Fibroblast of pulmonary artery (primary cell): Measurements from ENCODE around the gene CDC42BPA.

ENCODE experiments used
- DNase-seq: peaks from one replicate; pipeline ENCODE4 v3.0.0-alpha.2; 2010; ENCODE audit warnings: low read depth
- H3K4me3 ChIP-seq: replicated peaks from 2 replicates; pipeline ENCODE4 v1.5.1; 2011; ENCODE audit warnings: low read depth, mild to moderate bottlenecking, control low read depth, low read length, moderate library complexity
- TF ChIP-seq, protein P1 (sequence below): IDR thresholded peaks from 2 replicates; pipeline ENCODE4 v1.5.1; 2011; ENCODE audit warnings: mild to moderate bottlenecking, control low read depth, low read length, inconsistent platforms; ENCODE audit errors: missing control alignments

CDC42BPA gene

DNA sequence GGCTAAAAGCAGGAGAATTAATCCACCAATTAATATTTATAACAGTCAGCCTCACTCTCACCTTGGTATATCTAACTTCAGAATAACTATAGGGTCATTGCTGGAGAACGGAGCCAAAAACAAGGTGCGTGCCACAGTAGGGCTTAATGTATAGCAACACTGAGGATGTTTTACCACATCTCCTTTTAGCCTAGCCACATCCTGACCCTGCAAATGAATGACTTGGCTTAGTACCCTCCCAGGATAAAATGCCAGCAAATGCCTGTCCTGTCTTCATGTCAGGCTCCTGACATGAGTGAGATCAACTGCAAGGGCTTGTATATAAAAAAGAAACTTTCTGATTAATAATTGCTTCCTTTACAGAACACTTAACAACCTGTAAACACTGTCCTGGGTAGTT lies 2.7 kb upstream of the CDC42BPA start:
- DNase-seq = no peak
- TF ChIP-seq, protein P1, sequence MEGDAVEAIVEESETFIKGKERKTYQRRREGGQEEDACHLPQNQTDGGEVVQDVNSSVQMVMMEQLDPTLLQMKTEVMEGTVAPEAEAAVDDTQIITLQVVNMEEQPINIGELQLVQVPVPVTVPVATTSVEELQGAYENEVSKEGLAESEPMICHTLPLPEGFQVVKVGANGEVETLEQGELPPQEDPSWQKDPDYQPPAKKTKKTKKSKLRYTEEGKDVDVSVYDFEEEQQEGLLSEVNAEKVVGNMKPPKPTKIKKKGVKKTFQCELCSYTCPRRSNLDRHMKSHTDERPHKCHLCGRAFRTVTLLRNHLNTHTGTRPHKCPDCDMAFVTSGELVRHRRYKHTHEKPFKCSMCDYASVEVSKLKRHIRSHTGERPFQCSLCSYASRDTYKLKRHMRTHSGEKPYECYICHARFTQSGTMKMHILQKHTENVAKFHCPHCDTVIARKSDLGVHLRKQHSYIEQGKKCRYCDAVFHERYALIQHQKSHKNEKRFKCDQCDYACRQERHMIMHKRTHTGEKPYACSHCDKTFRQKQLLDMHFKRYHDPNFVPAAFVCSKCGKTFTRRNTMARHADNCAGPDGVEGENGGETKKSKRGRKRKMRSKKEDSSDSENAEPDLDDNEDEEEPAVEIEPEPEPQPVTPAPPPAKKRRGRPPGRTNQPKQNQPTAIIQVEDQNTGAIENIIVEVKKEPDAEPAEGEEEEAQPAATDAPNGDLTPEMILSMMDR = no peak
- H3K4me3 ChIP-seq = no peak overlapping the region

DNA sequence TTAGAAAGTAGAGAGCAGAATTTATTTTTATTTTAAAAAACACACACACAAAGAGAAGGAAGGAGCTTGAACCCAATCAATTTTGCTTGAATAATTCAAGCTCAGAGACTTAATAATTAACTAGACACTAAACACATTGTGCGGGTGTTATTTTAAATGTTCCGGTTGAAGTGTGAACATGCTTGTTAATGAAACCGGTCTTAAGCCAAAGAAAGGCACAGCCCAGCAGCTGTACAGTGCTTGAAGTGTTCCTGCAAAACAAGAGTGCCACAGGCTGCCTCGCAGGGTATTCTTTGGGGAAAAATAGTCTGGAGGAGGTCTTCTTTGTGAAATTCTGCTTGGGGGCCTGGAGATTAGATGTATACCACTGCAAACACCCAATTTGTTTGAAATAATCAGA lies 2.2 kb upstream of the CDC42BPA start:
- TF ChIP-seq, protein P1 = no peak
- DNase-seq = no peak
- no peak overlapping the region for H3K4me3 ChIP-seq

- H3K4me3 ChIP-seq = peak overlapping the region; percentile 76
- DNase-seq = peak; percentile 59
- TF ChIP-seq, protein P1 = no peak
Measured at GRCh38 chr1:227318853-227319607, 738 bp upstream of the CDC42BPA start.

DNA sequence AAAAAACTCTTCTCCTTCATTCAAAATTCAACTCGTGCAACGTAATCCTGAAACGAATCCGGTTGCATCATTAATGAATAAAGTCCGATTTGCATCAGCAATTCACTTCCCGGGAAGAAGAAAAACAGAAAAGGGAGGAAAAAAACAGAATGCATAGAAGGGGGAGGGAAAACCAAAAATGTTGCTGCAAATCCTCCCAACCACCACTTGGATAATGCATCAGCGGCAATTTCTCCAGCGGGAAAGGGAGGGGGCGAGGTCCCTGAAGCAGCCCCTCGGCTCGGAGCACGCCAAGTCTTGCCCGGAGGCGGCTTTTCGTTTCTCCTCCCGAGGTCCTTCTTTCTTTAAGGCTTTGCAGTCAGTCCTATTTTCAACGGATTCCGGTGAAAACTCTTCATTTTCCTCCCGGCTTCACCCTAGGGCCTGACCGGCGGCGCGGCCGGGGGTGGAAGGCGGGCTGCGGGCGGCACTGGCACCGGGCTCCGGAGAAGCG lies 723 bp downstream of the CDC42BPA start:
- DNase-seq = peak; percentile 80
- TF ChIP-seq, protein P1 = peak; percentile 19
- peak overlapping the region; percentile 76 for H3K4me3 ChIP-seq

DNA sequence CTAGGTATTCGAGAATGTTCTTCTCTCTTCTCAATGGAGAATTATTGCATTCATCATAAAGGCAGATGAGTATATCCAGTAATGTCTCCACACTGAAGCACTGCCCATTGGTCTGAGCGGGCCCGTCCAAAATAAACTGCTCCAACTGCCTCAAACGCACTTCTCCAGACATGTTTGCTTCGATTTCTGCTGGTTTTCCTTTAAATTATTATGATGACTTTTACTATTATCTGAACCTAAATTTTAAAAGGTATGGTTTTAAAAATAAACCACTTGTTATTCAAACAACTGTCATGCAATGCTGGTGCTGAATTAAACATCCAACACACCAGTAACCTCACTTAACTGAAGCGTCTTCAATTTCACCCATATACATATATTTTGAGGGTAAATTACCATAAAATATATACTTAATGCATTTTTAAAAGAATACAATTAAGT lies 1.3 kb downstream of the CDC42BPA start:
- peak overlapping the region; percentile 76 for H3K4me3 ChIP-seq
- TF ChIP-seq, protein P1 = no peak
- DNase-seq = peak; percentile 35

DNA sequence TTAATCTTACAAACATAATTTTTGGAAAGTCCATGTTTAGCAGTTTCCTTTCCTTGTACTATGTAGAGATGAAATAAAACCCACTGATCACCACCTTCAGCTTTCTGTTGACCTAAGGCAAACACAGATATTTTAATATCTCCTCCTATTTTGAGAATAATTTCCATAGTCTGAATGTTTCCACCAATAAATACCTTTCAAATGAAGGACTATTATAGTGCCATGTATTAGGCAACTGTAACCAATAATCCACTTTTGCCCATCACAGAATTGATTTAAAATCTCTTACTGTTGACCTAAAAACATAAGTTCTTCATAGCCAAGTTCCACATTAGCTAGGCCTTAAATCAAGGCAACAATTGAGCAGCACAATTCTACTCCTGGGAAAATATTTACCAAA lies 1.8 kb downstream of the CDC42BPA start:
- H3K4me3 ChIP-seq = peak overlapping the region; percentile 76
- no peak for DNase-seq
- TF ChIP-seq, protein P1 = no peak
